ENCODE measurements around the gene ATAD3C.
"Not testable (repeated sequence)": the region's sequence is repeated elsewhere in the genome, so short reads cannot be mapped to it uniquely, and the experiment has no call there.

ATAD3C gene

GRCh38 chr1:1509465-1509850 lies 60.0 kb downstream of the ATAD3C start:
- DNase-seq (ENCODE audit: low read depth), result not testable (repeated sequence)

GRCh38 chr1:1510912-1511532 lies 61.5 kb downstream of the ATAD3C start:
- no peak for DNase-seq (ENCODE audit: low read depth)

- peak; percentile 91 for DNase-seq (ENCODE audit: low read depth)
Observed at GRCh38 chr1:1511533-1512285, 62.2 kb downstream of the ATAD3C start, which contains the start of gene ATAD3A. Gene ATAD3A (plus strand): TSS chr1:1512162. CDS start chr1:1512269, 107 bp downstream.

GRCh38 chr1:1512425-1512824 lies 62.9 kb downstream of the ATAD3C start:
- DNase-seq (ENCODE audit: low read depth), result not testable (repeated sequence)

DNA sequence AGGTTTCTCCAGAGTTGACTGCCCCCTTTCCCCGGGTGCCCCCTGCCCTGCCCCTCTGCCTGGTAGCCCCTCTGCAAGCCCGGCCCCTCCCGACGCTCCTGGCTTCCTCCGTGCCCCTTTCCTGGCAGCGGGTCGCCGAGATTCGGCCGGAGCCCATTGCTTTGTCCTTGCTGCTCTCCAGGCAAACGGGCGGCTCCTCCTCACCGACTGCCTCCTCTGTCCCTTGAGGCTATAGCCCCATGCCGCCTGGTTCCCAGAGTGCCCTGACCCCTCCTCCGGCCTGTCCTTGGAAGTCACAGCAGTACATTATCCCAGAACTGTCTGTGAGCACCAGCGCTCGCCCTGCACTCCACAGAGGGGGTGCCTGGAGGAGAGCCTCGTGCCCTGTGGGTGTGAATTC lies 64.2 kb downstream of the ATAD3C start:
- DNase-seq (ENCODE audit: low read depth), result not testable (repeated sequence)

- DNase-seq (ENCODE audit: low read depth), result not testable (repeated sequence)
Observed at GRCh38 chr1:1514376-1514775, 64.9 kb downstream of the ATAD3C start.

DNA sequence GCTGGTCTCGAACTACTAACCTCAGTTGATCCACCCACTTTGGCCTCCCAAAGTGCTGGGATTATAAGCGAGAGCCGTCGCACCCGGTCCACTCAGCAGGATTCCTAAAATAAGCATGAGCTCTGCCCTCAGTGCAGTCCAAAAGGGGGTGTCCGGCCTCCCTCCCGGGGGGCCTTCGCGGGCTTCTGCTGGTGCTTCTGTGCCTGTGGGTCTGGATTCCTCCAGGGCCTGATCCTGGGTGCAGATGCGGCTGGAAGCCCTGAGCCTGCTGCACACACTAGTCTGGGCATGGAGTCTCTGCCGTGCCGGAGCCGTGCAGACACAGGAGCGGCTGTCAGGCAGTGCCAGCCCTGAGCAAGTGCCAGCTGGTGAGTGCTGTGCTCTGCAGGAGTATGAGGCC lies 67.4 kb downstream of the ATAD3C start:
- DNase-seq (ENCODE audit: low read depth), result not testable (repeated sequence)

DNA sequence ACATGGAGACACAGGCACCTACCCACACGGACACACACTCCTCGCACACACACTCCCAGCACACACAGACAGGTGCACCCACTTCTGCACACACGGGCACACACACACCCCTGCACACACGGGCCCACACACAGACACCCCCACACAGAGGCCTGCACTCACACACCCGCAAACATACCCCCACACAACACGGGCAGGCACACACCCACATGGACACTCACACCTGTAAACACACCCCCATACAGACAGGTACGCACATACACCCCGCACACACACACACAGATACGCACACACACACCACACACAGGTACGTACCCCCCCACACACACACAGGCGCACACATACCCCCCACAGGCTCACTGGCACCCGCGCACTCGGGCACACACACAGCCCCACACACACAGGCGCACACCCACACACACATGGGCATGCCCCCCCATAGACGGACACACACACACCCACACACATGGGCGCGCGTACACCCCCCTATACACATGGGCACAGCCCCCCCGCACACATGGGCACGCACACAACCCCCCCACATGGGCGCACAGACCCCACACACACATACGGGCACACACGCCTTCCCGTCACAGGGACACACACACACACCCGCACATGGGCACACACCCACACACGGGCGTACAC lies 68.6 kb downstream of the ATAD3C start:
- DNase-seq (ENCODE audit: low read depth), result no peak

- DNase-seq (ENCODE audit: low read depth), result not testable (repeated sequence)
Observed at GRCh38 chr1:1518621-1519007, 69.1 kb downstream of the ATAD3C start.

All from stimulated activated CD8-positive, alpha-beta memory T cell treated with anti-CD3 and anti-CD28 coated beads, Interleukin-12 subunit alpha, Interleukin-12 subunit beta, amount 100 ng/mL, for 1 hour (primary cell).